Adrenal gland (tissue), 12 donors: ENCODE measurements around the gene SPAM1. TPM values are rescaled to one million over a fixed set of nuclear protein-coding genes. Genes with fewer than 3 reads are reported as not detected.
A peak's percentile ranks its signal among the peaks of the same experiment; 100 is the strongest.

Experiments used
- DNase-seq, 7 donors: peaks; one replicate each; pipeline ENCODE4 v3.0.0-alpha.2; 2019 to 2020
- H3K27ac ChIP-seq, 5 donors: fragments of 200-600 bp; sonication (generic) in 4 of 5; 1 replicate in 3 of 5; 2 replicates in 2 of 5; pipeline versions ENCODE4 v1.5.1 to v1.8.0; 2016 to 2020; ENCODE audit warnings: mild to moderate bottlenecking in 1 of 5
- H3K27me3 ChIP-seq: fragments of 200-600 bp; 2 replicates; pipeline ENCODE4 v1.8.0; 2021
- H3K36me3 ChIP-seq, 2 donors: fragments of 200-600 bp; replicated peaks in 1 of 2; 1 replicate in 1 of 2; 2 replicates in 1 of 2; pipeline versions ENCODE4 v1.5.1 to v1.8.0; 2018 to 2022
- H3K4me1 ChIP-seq, 2 donors: fragments of 200-600 bp; replicated peaks in 1 of 2; 1 replicate in 1 of 2; 2 replicates in 1 of 2; pipeline versions ENCODE4 v1.5.1 to v1.8.0; 2018 to 2021
- H3K4me3 ChIP-seq, 4 donors: fragments of 200-600 bp; sonication (generic) in 3 of 4; one replicate each; pipeline ENCODE4 v1.5.1; 2016 to 2018
- H3K9me3 ChIP-seq, 3 donors: fragments of 200-600 bp; sonication (generic) in 1 of 3; replicated peaks in 1 of 3; 1 replicate in 2 of 3; 2 replicates in 1 of 3; pipeline versions ENCODE4 v1.5.1 to v1.8.0; 2016 to 2021
- POLR2A ChIP-seq, 2 donors: fragments of 450-650 bp; IDR thresholded peaks; one replicate each; pipeline ENCODE4 v1.6.1; 2017; ENCODE audit warnings: antibody characterized with exemption in 2 of 2, mild to moderate bottlenecking in 2 of 2, moderate library complexity in 1 of 2
- WGBS, 4 donors: extraction: QIAGEN DNeasy Blood & Tissue Kit in 2 of 4; methylation state at CpG; one replicate each; pipeline versions ENCODE4 v1.1.5 to v1.1.7; 2013 to 2017; 5-methylcytosine and 5-hydroxymethylcytosine counted together
- intact Hi-C, 2 donors: fragments of 100-400 bp; cut with DNase I; formaldehyde crosslinking; loops; one replicate each; pipeline versions ENCODE4 v1.14.1 to v1.15.0; 2022 to 2023
- polyA plus RNA-seq, 3 donors: library from polyadenylated mRNA; stranded (reverse); fragments of 200-250 nt in 2 of 3; fragments of 350-450 nt in 1 of 3; fragmentation: Illumina TruSeq in 1 of 3; extraction: RNeasy Lipid Tissue Mini Kit (QIAGEN cat#74804) in 1 of 3; gene quantifications; one replicate each; pipeline ENCODE4 v1.2.3, GENCODE V29; 2013 to 2014
- total RNA-seq, 9 donors: library from RNA; depleted of rRNA in 4 of 9; stranded (reverse); fragments of >200 nt in 4 of 9; fragments of 120-200 nt in 1 of 9; fragmentation: NEBNext Ultra II Directional in 1 of 9; extraction: Animal tissue kit (Norgen Biotek cat#: 25700) in 1 of 9; gene quantifications; one replicate each; pipeline versions ENCODE4 v1.1.0 to v1.2.4, GENCODE V29; 2013 to 2023
- TF ChIP-seq, protein P1 (sequence below), 6 experiments: fragments of 450-650 bp in 4 of 6; fragments of 200-600 bp in 2 of 6; sonication (generic) in 1 of 6; IDR thresholded peaks; 1 replicate in 5 of 6; 2 replicates in 1 of 6; pipeline versions ENCODE4 v1.5.1 to v1.8.0; 2016 to 2021; ENCODE audit warnings: antibody characterized with exemption in 6 of 6, mild to moderate bottlenecking in 2 of 6, moderate library complexity in 1 of 6
- donor health status: healthy with polysubstance abuse.
- donor health status: Bipolar disorder and iron deficiency.
- donor health status: DM: yes; HTN: yes; CAD: no.
- donor health status: DM: no; HTN: no; CAD: no.
- donor health status: DM: no; HTN: no; CAD: no.
- donor health status: DM: yes; HTN: yes; CAD: no.

The SPAM1 gene
- total and polyA plus RNA-seq, 12 donors: not detected

DNA sequence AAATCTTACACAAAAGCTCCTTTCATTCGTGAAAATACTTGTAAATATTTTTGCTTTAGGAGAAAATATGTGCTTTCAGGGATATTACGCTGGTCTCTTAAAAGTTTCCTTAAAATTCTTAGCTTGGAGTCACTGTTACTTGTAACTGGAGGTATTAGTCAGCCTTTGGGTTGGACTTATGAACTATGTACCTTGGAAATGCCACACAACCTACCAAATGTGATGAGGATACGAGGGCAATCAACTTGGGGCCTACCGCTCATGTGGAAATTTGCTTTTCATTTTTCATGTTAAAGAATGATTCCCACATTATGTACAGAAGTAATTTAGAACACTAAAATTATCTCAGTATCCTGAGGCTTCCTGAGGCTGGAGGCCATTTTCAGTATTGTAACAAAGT, 23.1 kb downstream of the SPAM1 start:
- no peak overlapping the region for H3K27ac ChIP-seq
- TF ChIP-seq, protein P1, sequence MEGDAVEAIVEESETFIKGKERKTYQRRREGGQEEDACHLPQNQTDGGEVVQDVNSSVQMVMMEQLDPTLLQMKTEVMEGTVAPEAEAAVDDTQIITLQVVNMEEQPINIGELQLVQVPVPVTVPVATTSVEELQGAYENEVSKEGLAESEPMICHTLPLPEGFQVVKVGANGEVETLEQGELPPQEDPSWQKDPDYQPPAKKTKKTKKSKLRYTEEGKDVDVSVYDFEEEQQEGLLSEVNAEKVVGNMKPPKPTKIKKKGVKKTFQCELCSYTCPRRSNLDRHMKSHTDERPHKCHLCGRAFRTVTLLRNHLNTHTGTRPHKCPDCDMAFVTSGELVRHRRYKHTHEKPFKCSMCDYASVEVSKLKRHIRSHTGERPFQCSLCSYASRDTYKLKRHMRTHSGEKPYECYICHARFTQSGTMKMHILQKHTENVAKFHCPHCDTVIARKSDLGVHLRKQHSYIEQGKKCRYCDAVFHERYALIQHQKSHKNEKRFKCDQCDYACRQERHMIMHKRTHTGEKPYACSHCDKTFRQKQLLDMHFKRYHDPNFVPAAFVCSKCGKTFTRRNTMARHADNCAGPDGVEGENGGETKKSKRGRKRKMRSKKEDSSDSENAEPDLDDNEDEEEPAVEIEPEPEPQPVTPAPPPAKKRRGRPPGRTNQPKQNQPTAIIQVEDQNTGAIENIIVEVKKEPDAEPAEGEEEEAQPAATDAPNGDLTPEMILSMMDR (IDR thresholded peaks at IDR 0.05): no peak
- no peak for TF ChIP-seq POLR2A (IDR thresholded peaks at IDR 0.05)
- no peaks in the 10 kb centered on the region for H3K36me3 ChIP-seq
- H3K4me3 ChIP-seq: no peak overlapping the region
- WGBS, 4 donors: 85 to 89% (median 87%) methylated on average over 4 of the region's 4 CpGs
- H3K9me3 ChIP-seq: no peaks in the 10 kb centered on the region
- H3K27me3 ChIP-seq: no peaks in the 10 kb centered on the region
- no peak for DNase-seq
- intact Hi-C loops: no loop called here
- H3K4me1 ChIP-seq: no peaks in the 10 kb centered on the region

DNA sequence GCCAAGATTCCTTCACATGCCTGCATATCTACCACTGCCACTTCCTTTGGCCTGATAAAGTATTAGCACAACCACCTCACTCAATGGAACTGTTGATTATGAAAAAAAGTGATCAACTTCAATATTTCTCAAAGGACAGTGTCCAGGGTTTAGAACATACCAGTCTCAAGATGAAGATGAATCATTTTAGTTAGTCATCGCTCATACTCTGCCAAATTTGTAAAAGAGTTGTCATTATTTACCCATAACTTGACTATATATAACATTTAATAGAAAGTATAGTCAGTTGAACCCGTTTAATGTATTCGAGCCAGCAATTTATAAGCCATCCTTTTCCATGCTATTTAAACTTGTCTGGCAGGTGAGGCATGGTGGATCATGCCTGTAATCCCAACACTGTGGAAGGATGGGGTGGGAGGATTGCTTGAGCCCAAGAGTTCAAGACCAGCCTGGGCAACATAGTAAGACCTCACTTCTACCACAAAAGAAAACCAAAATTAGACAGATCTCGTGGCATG, 33.2 kb downstream of the SPAM1 start:
- Histone ChIP-seq H3K27ac (no peak overlapping the region), H3K4me3 (no peak overlapping the region), H3K4me1 (no peaks in the 10 kb centered on the region), H3K27me3 (no peaks in the 10 kb centered on the region), H3K36me3 (no peaks in the 10 kb centered on the region), H3K9me3 (no peaks in the 10 kb centered on the region)
- 69 to 89% (median 80%) methylated on average over 4 of the region's 4 CpGs for WGBS, 4 donors
- no peak for DNase-seq
- TF ChIP-seq, protein P1 (IDR thresholded peaks at IDR 0.05): no peak
- TF ChIP-seq POLR2A (IDR thresholded peaks at IDR 0.05): no peak
- intact Hi-C loops: no loop called here

DNA sequence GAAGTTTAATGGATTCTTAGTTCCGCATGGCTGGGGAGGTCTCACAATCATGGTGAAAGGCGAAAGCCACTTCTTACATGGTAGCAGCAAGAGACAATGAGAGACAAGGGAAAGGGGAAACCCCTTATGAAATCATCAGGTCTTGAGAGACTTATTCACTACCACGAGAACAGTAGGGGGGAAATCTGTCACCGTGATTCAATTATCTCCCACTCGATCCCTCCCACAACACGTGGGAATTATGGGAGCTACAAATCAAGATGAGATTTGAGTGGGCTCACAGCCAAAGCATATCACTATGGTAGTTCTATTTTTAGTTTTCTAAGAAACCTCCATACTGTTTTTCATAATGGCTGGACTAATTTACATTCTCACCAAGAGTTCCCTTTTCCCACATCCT, 36.7 kb downstream of the SPAM1 start:
- intact Hi-C loops: no loop called here
- H3K9me3 ChIP-seq: no peaks in the 10 kb centered on the region
- no peak overlapping the region for H3K27ac ChIP-seq
- H3K36me3 ChIP-seq: no peaks in the 10 kb centered on the region
- no peak for TF ChIP-seq POLR2A (IDR thresholded peaks at IDR 0.05)
- TF ChIP-seq, protein P1 (IDR thresholded peaks at IDR 0.05): no peak
- no peaks in the 10 kb centered on the region for H3K27me3 ChIP-seq
- WGBS, 4 donors: 41 to 62% (median 51%) methylated on average over 6 of the region's 6 CpGs
- H3K4me1 ChIP-seq: no peaks in the 10 kb centered on the region
- no peak for DNase-seq
- H3K4me3 ChIP-seq: no peak overlapping the region

DNA sequence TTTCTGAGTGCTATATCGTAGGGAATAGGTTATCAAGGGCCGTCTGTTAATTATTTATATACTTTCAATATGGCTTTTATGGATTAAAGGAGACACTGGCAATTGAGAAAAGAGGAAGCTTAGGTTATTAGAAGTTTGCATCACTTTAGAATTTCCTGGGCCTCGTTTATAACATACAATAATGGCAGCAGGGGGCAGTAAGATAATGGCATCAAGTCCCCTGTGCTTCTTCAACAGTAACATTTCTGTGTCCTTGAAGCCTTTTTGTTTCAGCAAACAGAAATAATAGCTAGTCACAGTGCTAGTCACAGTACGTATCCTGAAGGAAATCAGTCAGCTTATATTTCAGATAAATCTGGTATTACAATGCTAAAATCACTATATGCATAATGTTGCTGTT, 41.9 kb downstream of the SPAM1 start:
- no peaks in the 10 kb centered on the region for H3K27me3 ChIP-seq
- intact Hi-C loops: no loop called here
- peak in 3 of 7 donors; percentile 10 to 51 (median 36) for DNase-seq
- H3K27ac ChIP-seq: no peak overlapping the region
- H3K4me3 ChIP-seq: no peak overlapping the region
- H3K9me3 ChIP-seq: no peaks in the 10 kb centered on the region
- H3K36me3 ChIP-seq: no peaks in the 10 kb centered on the region
- no peaks in the 10 kb centered on the region for H3K4me1 ChIP-seq
- TF ChIP-seq, protein P1 (IDR thresholded peaks at IDR 0.05): peak in 5 of 6 experiments; percentile 37 to 53 (median 41)
- no peak for TF ChIP-seq POLR2A (IDR thresholded peaks at IDR 0.05)
- WGBS, 4 donors: 32 to 41% (median 35%) methylated on average over 4 of the region's 4 CpGs
